Spleen (tissue), 11 donors: ENCODE data around the gene ELP1. TPM values are rescaled to one million over a fixed set of nuclear protein-coding genes. Genes with fewer than 3 reads are reported as not detected.
"Not testable (repeated sequence)": the region's sequence is repeated elsewhere in the genome, so short reads cannot be mapped to it uniquely, and the experiment has no call there.

ENCODE experiments used
- DNase-seq: peaks from one replicate; pipeline ENCODE4 v3.0.0-alpha.2; 2020
- H3K27ac ChIP-seq, 8 donors: fragments of 200-600 bp; sonication (generic) in 7 of 8; 1 replicate in 4 of 8; 2 replicates in 4 of 8; pipeline versions ENCODE4 v1.5.0 to v1.8.0; 2016 to 2021; ENCODE audit warnings: inconsistent platforms in 4 of 8, mild to moderate bottlenecking in 4 of 8, moderate library complexity in 1 of 8
- H3K27me3 ChIP-seq, 7 donors: fragments of 200-600 bp; sonication (generic) in 6 of 7; replicated peaks in 1 of 7; 1 replicate in 4 of 7; 2 replicates in 3 of 7; pipeline versions ENCODE4 v1.5.0 to v1.8.0; 2016 to 2021; ENCODE audit warnings: inconsistent platforms in 3 of 7, mild to moderate bottlenecking in 1 of 7
- H3K36me3 ChIP-seq, 6 donors: fragments of 200-600 bp; sonication (generic) in 5 of 6; 1 replicate in 4 of 6; 2 replicates in 2 of 6; pipeline versions ENCODE4 v1.5.0 to v1.8.0; 2016 to 2021; ENCODE audit warnings: inconsistent platforms in 2 of 6
- H3K4me1 ChIP-seq, 6 donors: fragments of 200-600 bp; sonication (generic) in 5 of 6; 1 replicate in 3 of 6; 2 replicates in 3 of 6; pipeline versions ENCODE4 v1.5.0 to v1.8.0; 2016 to 2021; ENCODE audit warnings: inconsistent platforms in 3 of 6
- H3K4me3 ChIP-seq, 8 donors: fragments of 200-600 bp; sonication (generic) in 7 of 8; 1 replicate in 4 of 8; 2 replicates in 4 of 8; pipeline versions ENCODE4 v1.5.0 to v1.8.0; 2016 to 2021; ENCODE audit warnings: inconsistent platforms in 4 of 8, mild to moderate bottlenecking in 4 of 8, moderate library complexity in 2 of 8
- H3K9me3 ChIP-seq, 8 donors: fragments of 200-600 bp; sonication (generic) in 7 of 8; 1 replicate in 4 of 8; 2 replicates in 4 of 8; pipeline versions ENCODE4 v1.5.0 to v1.8.0; 2016 to 2021; ENCODE audit warnings: inconsistent platforms in 4 of 8
- CTCF ChIP-seq, 11 experiments: fragments of 200-600 bp in 7 of 11; fragments of 450-650 bp in 4 of 11; sonication (generic) in 4 of 11; IDR thresholded peaks in 8 of 11; conservative IDR thresholded peaks in 3 of 11; 1 replicate in 7 of 11; 2 replicates in 4 of 11; pipeline versions ENCODE4 v1.4.0 to v1.8.0; 2016 to 2021; ENCODE audit warnings: antibody characterized with exemption in 11 of 11, inconsistent platforms in 4 of 11, mild to moderate bottlenecking in 1 of 11
- POLR2A ChIP-seq, 3 donors: fragments of 450-650 bp; IDR thresholded peaks; one replicate each; pipeline ENCODE4 v1.5.1; 2017; ENCODE audit warnings: antibody characterized with exemption in 3 of 3, mild to moderate bottlenecking in 1 of 3
- POLR2AphosphoS5 ChIP-seq, 3 donors: sonication (generic); formaldehyde crosslinking; IDR thresholded peaks; one replicate each; pipeline ENCODE4 v1.5.1; 2017; ENCODE audit warnings: antibody characterized with exemption in 3 of 3
- WGBS, 5 donors: extraction: QIAGEN DNeasy Blood & Tissue Kit in 3 of 5; methylation state at CpG; one replicate each; pipeline versions ENCODE4 v1.1.5 to v1.1.7; 2013 to 2018; 5-methylcytosine and 5-hydroxymethylcytosine counted together
- intact Hi-C: fragments of 100-400 bp; cut with DNase I; formaldehyde crosslinking; loops from one replicate; pipeline ENCODE4 v1.15.0; 2023; ENCODE audit warnings: low total_unique reads
- polyA plus RNA-seq, 3 donors: library from polyadenylated mRNA; stranded (reverse); fragments of 200-250 nt; gene quantifications; one replicate each; pipeline ENCODE4 v1.2.1, GENCODE V29; 2013
- total RNA-seq, 7 donors: library from RNA; depleted of rRNA in 3 of 7; stranded (reverse); fragments of >200 nt in 3 of 7; fragmentation: NEBNext Ultra II Directional in 4 of 7; extraction: Animal tissue kit (Norgen Biotek cat#: 25700) in 4 of 7; gene quantifications; one replicate each; pipeline versions ENCODE4 v1.1.0 to v1.2.1, GENCODE V29; 2016 to 2021
- donor health status: healthy with polysubstance abuse.
- donor health status: DM: no; HTN: no; CAD: no; lungs with moderate emphysema.
- donor health status: DM: no; HTN: no; CAD: no.
- donor health status: Bipolar disorder and iron deficiency.
- donor health status: healthy.
- donor health status: DM: no; HTN: no; CAD: no.
- donor health status: DM: yes; HTN: yes; CAD: no.

ELP1 gene
- total and polyA plus RNA-seq, 10 donors, result 9.9 to 30.5 (median 17.6) TPM

GRCh38 chr9:108851138-108851537 is 82.8 kb downstream of the ELP1 start:
- Histone ChIP-seq H3K4me3 (no peak overlapping the region), H3K9me3 (no peaks in the 10 kb centered on the region), H3K36me3 (no peaks in the 10 kb centered on the region), H3K27ac (no peak overlapping the region), H3K4me1 (no peaks in the 10 kb centered on the region), H3K27me3 (no peaks in the 10 kb centered on the region)
- DNase-seq, result no peak
- TF ChIP-seq POLR2A (IDR thresholded peaks at IDR 0.05) (no peak), CTCF (IDR thresholded peaks at IDR 0.05 in 8 of 11, conservative IDR thresholded peaks at IDR 0.05 in 3 of 11) (no peak), POLR2AphosphoS5 (IDR thresholded peaks at IDR 0.05) (no peak)
- intact Hi-C loops, result no loop called here
- WGBS, 5 donors, result 76 to 90% (median 85%) methylated on average over 3 of the region's 3 CpGs

- intact Hi-C loops, result no loop called here
- Histone ChIP-seq H3K36me3 (no peaks in the 10 kb centered on the region), H3K9me3 (no peaks in the 10 kb centered on the region), H3K27me3 (no peaks in the 10 kb centered on the region), H3K4me3 (no peak overlapping the region), H3K4me1 (no peaks in the 10 kb centered on the region), H3K27ac (no peak overlapping the region)
- 88 to 99% (median 95%) methylated on average over 3 of the region's 3 CpGs for WGBS, 5 donors
- TF ChIP-seq CTCF (IDR thresholded peaks at IDR 0.05 in 8 of 11, conservative IDR thresholded peaks at IDR 0.05 in 3 of 11) (no peak), POLR2AphosphoS5 (IDR thresholded peaks at IDR 0.05) (no peak), POLR2A (IDR thresholded peaks at IDR 0.05) (no peak)
- DNase-seq, result no peak
Observed at GRCh38 chr9:108850293-108850897, 83.5 kb downstream of the ELP1 start.

- H3K27ac ChIP-seq, H3K4me3 ChIP-seq, H3K27me3 ChIP-seq, DNase-seq, H3K4me1 ChIP-seq, H3K9me3 ChIP-seq, H3K36me3 ChIP-seq, intact Hi-C loops: not testable (repeated sequence)
- 90 to 96% (median 94%) methylated on average over 8 of the region's 8 CpGs for WGBS, 5 donors
Observed at GRCh38 chr9:108848296-108848695, 85.6 kb downstream of the ELP1 start.

- 83 to 98% (median 85%) methylated on average over 2 of the region's 2 CpGs for WGBS, 5 donors
- Histone ChIP-seq H3K27ac (no peak overlapping the region), H3K27me3 (no peaks in the 10 kb centered on the region), H3K4me1 (peaks cover 0 to 17% (median 2%) of the 10 kb centered on the region in 6 donors), H3K4me3 (no peak overlapping the region), H3K36me3 (no peaks in the 10 kb centered on the region), H3K9me3 (no peaks in the 10 kb centered on the region)
- no peak for DNase-seq
- no peak for TF ChIP-seq POLR2AphosphoS5 (IDR thresholded peaks at IDR 0.05)
- TF ChIP-seq CTCF (IDR thresholded peaks at IDR 0.05 in 8 of 11, conservative IDR thresholded peaks at IDR 0.05 in 3 of 11), result no peak
- no peak for TF ChIP-seq POLR2A (IDR thresholded peaks at IDR 0.05)
- intact Hi-C loops, result no loop called here
Observed at GRCh38 chr9:108845947-108846346, 88.0 kb downstream of the ELP1 start.

GRCh38 chr9:108845507-108845906 is 88.4 kb downstream of the ELP1 start:
- WGBS, 5 donors, result 91 to 96% (median 92%) methylated on average over 5 of the region's 5 CpGs
- intact Hi-C loops, result no loop called here

More at GRCh38 chr9:108845507-108845906, 88.4 kb downstream of the ELP1 start:
- no peaks in the 10 kb centered on the region for H3K36me3 ChIP-seq
- H3K27ac ChIP-seq, result no peak overlapping the region
- TF ChIP-seq CTCF (IDR thresholded peaks at IDR 0.05 in 8 of 11, conservative IDR thresholded peaks at IDR 0.05 in 3 of 11) (no peak), POLR2A (IDR thresholded peaks at IDR 0.05) (no peak), POLR2AphosphoS5 (IDR thresholded peaks at IDR 0.05) (no peak)
- peaks cover 0 to 17% (median 2%) of the 10 kb centered on the region in 6 donors for H3K4me1 ChIP-seq
- H3K27me3 ChIP-seq, result no peaks in the 10 kb centered on the region
- H3K4me3 ChIP-seq, result no peak overlapping the region
- no peak for DNase-seq
- no peaks in the 10 kb centered on the region for H3K9me3 ChIP-seq
